ENCODE data around the gene PRDX1.

- TF ChIP-seq, protein P1, sequence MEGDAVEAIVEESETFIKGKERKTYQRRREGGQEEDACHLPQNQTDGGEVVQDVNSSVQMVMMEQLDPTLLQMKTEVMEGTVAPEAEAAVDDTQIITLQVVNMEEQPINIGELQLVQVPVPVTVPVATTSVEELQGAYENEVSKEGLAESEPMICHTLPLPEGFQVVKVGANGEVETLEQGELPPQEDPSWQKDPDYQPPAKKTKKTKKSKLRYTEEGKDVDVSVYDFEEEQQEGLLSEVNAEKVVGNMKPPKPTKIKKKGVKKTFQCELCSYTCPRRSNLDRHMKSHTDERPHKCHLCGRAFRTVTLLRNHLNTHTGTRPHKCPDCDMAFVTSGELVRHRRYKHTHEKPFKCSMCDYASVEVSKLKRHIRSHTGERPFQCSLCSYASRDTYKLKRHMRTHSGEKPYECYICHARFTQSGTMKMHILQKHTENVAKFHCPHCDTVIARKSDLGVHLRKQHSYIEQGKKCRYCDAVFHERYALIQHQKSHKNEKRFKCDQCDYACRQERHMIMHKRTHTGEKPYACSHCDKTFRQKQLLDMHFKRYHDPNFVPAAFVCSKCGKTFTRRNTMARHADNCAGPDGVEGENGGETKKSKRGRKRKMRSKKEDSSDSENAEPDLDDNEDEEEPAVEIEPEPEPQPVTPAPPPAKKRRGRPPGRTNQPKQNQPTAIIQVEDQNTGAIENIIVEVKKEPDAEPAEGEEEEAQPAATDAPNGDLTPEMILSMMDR (conservative IDR thresholded peaks at IDR 0.05; ENCODE audit: low read depth, low read length), result no peak
- no peak for TF ChIP-seq RAD21 (IDR thresholded peaks at IDR 0.05; ENCODE audit: low read length)
Measured at GRCh38 chr1:45541193-45541592, 19.5 kb upstream of the PRDX1 start.

Data from IMR-90 (cell line).